H7 (cell line): ENCODE results near the gene ICAM3. TPM values are rescaled to one million over a fixed set of nuclear protein-coding genes. Genes with fewer than 3 reads are reported as not detected.

Experiments used
- DNase-seq: peaks from one replicate; pipeline ENCODE4 v3.0.0; 2012
- H3K27me3 ChIP-seq: 2 replicates; pipeline ENCODE4 v1.6.0; 2011; ENCODE audit warnings: mild to moderate bottlenecking, low read length; ENCODE audit not compliant: control insufficient read depth, insufficient read depth
- H3K36me3 ChIP-seq: replicated peaks from 2 replicates; pipeline ENCODE4 v1.5.1; 2011; ENCODE audit warnings: low read length; ENCODE audit not compliant: control insufficient read depth, insufficient read depth
- H3K4me3 ChIP-seq: 2 replicates; pipeline ENCODE4 v1.5.1; 2011; ENCODE audit warnings: low read depth, mild to moderate bottlenecking, control low read depth, low read length, moderate library complexity; ENCODE audit not compliant: insufficient read depth
- total RNA-seq: library from RNA; depleted of rRNA; stranded (reverse); fragments of >200 nt; shearing (Covaris generic); gene quantifications from 2 replicates; pipeline ENCODE4 v1.2.3, GENCODE V29; 2014

The ICAM3 gene
- total RNA-seq, 1 experiment from 2014 or later = 15.2 TPM

DNA sequence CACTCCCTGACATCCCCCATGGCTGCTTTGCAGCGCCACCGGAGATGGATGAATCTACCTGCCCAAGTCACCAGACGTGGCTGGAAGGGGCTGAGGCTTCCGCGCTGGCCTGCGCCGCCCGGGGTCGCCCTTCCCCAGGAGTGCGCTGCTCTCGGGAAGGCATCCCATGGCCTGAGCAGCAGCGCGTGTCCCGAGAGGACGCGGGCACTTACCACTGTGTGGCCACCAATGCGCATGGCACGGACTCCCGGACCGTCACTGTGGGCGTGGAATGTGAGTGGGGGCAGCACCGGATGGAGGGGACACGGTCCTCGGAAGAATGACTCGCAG lies 45.1 kb downstream of the ICAM3 start:
- Histone ChIP-seq H3K27me3 (peaks cover 77% of the 10 kb centered on the region), H3K4me3 (no peak overlapping the region), H3K36me3 (no peaks in the 10 kb centered on the region)
- DNase-seq = peak; percentile 89

GRCh38 chr19:10293637-10294367 lies 45.6 kb downstream of the ICAM3 start:
- DNase-seq = peak; percentile 65
- Histone ChIP-seq H3K27me3 (peaks cover 83% of the 10 kb centered on the region), H3K36me3 (no peaks in the 10 kb centered on the region), H3K4me3 (no peak overlapping the region)

DNA sequence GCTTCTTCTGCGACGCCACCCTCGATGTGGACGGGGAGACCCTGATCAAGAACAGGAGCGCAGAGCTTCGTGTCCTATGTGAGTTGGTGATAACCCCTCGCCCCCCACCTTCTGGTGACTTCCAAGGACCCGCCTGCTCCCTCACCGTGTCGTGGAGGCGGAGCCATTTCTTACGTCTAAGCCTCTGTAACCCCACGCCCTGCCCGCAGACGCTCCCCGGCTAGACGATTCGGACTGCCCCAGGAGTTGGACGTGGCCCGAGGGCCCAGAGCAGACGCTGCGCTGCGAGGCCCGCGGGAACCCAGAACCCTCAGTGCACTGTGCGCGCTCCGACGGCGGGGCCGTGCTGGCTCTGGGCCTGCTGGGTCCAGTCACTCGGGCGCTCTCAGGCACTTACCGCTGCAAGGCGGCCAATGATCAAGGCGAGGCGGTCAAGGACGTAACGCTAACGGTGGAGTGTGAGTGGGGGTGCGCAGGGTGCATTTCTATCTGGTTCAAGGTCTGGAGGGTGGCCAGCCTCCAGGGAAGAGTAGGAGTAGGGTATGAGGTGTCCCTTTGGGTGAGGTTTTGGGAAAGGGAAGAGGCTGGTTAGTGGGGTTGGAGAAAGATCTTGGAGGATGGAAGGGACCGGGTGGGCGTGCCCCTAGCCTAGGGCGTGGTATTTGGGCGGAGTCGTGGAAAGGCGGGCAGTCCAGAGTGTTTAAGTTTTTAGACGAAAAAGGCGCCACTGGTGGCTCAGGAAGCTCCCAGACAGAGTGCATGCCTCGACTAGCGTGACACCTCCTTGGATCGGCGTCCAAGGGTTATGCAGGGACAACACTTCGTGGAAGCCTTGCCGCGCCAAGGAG lies 46.4 kb downstream of the ICAM3 start:
- peak; percentile 75 for DNase-seq
- Histone ChIP-seq H3K4me3 (peak overlapping the region; percentile 40), H3K36me3 (no peaks in the 10 kb centered on the region), H3K27me3 (peaks cover 90% of the 10 kb centered on the region)

- Histone ChIP-seq H3K36me3 (no peaks in the 10 kb centered on the region), H3K4me3 (peak overlapping the region; percentile 50), H3K27me3 (peaks cover 93% of the 10 kb centered on the region)
- peak; percentile 98 for DNase-seq
Measured at GRCh38 chr19:10292206-10292788, 47.1 kb downstream of the ICAM3 start.

- Histone ChIP-seq H3K4me3 (peak overlapping the region; percentile 50; the same call in 1 of the 2 replicates), H3K36me3 (no peaks in the 10 kb centered on the region), H3K27me3 (peaks cover 95% of the 10 kb centered on the region)
- no peak for DNase-seq
Measured at GRCh38 chr19:10291554-10292205, 47.7 kb downstream of the ICAM3 start.

DNA sequence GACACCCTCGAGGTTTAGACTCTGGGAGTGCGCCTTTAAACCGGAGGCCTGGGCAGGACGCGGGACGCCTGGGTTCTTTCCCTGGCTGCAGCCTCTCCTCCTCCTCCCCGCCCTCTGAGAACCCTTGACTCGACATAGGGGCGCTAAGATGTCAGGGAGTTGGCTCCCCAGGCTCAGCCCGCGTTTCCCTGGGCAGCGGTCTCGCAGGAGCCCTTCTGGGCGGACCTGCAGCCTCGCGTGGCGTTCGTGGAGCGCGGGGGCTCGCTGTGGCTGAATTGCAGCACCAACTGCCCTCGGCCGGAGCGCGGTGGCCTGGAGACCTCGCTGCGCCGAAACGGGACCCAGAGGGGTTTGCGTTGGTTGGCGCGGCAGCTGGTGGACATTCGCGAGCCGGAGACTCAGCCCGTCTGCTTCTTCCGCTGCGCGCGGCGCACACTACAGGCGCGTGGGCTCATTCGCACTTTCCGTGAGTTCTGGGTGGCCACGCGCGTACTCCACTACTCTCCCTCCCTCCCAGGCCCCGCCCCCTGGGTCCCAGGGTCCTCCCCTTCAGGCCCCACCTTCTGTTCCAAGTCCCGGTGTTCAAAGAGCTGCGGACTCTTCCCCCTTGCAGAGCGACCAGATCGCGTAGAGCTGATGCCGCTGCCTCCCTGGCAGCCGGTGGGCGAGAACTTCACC lies 48.4 kb downstream of the ICAM3 start:
- peak; percentile 90 for DNase-seq
- H3K4me3 ChIP-seq = peak overlapping the region; percentile 50
- H3K27me3 ChIP-seq = peaks cover 90% of the 10 kb centered on the region
- no peaks in the 10 kb centered on the region for H3K36me3 ChIP-seq

- Histone ChIP-seq H3K27me3 (peaks cover 84% of the 10 kb centered on the region), H3K4me3 (peak overlapping the region; percentile 50), H3K36me3 (no peaks in the 10 kb centered on the region)
- DNase-seq = peak; percentile 80
Measured at GRCh38 chr19:10290357-10290875, 49.0 kb downstream of the ICAM3 start.

DNA sequence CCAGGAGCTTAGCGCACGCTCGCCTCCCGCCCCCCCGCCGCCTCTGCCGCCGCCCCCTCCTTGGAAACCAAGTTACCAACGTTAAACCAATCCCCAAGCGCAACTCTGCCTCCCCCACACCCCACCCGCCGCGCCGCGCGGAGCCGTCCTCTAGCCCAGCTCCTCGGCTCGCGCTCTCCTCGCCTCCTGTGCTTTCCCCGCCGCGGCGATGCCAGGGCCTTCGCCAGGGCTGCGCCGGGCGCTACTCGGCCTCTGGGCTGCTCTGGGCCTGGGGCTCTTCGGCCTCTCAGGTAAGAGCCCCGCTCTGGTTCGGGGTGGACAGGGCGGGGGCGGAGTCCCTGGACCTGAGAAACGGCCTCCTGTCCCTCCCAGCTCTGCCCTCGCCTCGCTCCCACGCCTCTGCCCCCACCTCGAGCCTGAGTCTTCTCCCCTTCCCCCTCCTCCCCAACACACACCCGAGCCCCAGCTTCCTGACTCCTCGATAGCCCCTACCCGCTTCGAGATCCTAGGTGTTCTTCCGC lies 49.5 kb downstream of the ICAM3 start, which contains the start of gene ICAM5:
ICAM5 (plus strand) TSS at position 117 of the 521 bp plus-strand sequence; CDS start at position 209, 92 bp downstream.
- Histone ChIP-seq H3K4me3 (peak within 1 kb of the TSS; percentile 50), H3K36me3 (no peaks in the 10 kb centered on the region), H3K27me3 (peaks cover 79% of the 10 kb centered on the region)
- no peak for DNase-seq

DNA sequence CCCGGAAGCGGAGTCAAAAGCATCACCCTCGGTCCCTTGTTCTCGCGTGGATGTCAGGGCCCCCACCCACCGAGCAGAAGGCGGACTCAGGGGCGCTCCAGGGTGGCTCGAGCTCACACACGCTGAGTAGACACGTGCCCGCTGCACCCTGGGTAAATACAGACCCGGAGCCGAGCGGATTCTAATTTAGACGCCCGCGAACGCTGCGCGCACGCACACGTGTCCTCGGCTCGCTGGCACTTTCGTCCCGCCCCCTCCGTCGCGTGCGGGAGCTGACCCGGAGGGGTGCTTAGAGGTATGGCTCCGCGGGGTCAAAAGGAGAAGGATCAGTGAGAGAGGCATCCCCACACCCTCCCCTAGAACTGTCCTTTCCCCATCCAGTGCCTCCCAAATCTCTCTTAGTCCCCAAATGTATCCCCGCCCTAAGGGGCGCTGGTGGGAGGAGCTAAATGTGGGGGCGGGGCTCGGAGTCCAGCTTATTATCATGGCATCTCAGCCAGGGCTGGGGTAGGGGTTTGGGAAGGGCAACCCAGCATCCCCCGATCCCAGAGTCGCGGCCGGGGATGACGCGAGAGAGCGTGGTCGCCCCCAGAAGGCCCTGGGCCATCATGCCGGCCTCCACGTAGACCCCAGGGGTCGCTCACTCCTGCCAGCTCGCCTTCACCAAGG lies 50.1 kb downstream of the ICAM3 start:
- Histone ChIP-seq H3K27me3 (peaks cover 73% of the 10 kb centered on the region), H3K36me3 (no peaks in the 10 kb centered on the region), H3K4me3 (peak overlapping the region; percentile 50)
- DNase-seq = peak; percentile 91

DNA sequence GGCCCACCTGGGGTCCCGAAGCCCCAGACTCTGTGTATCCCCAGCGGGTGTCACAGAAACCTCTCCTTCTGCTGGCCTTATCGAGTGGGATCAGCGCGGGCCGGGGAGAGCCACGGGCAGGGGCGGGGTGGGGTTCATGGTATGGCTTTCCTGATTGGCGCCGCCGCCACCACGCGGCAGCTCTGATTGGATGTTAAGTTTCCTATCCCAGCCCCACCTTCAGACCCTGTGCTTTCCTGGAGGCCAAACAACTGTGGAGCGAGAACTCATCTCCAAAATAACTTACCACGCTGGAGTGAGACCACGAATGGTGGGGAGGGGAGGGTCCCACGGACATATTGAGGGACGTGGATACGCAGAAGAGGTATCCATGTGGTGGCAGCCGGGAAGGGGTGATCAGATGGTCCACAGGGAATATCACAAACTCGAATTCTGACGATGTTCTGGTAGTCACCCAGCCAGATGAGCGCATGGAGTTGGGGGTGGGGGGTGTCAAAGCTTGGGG lies 50.7 kb downstream of the ICAM3 start:
- no peaks in the 10 kb centered on the region for H3K36me3 ChIP-seq
- DNase-seq = peak; percentile 94
- peak overlapping the region; percentile 50 for H3K4me3 ChIP-seq
- peaks cover 67% of the 10 kb centered on the region for H3K27me3 ChIP-seq

DNA sequence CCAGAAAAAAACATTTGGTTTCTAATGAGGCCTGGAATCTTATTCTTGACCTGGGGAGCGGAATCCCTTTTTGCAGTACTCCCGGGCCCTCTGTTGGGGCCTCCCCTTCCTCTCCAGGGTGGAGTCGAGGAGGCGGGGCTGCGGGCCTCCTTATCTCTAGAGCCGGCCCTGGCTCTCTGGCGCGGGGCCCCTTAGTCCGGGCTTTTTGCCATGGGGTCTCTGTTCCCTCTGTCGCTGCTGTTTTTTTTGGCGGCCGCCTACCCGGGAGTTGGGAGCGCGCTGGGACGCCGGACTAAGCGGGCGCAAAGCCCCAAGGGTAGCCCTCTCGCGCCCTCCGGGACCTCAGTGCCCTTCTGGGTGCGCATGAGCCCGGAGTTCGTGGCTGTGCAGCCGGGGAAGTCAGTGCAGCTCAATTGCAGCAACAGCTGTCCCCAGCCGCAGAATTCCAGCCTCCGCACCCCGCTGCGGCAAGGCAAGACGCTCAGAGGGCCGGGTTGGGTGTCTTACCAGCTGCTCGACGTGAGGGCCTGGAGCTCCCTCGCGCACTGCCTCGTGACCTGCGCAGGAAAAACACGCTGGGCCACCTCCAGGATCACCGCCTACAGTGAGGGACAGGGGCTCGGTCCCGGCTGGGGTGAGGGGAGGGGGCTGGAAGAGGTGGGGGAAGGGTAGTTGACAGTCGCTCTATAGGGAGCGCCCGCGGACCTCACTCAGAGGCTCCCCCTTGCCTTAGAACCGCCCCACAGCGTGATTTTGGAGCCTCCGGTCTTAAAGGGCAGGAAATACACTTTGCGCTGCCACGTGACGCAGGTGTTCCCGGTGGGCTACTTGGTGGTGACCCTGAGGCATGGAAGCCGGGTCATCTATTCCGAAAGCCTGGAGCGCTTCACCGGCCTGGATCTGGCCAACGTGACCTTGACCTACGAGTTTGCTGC lies 52.4 kb downstream of the ICAM3 start, which contains the start of gene ICAM4:
ICAM4 (plus strand) TSS at position 153 of the 935 bp plus-strand sequence; CDS start at position 211, 58 bp downstream.
- no peaks in the 10 kb centered on the region for H3K36me3 ChIP-seq
- peak; percentile 90 for DNase-seq
- H3K27me3 ChIP-seq = peaks cover 52% of the 10 kb centered on the region
- H3K4me3 ChIP-seq = peak within 1 kb of the TSS; percentile 51

DNA sequence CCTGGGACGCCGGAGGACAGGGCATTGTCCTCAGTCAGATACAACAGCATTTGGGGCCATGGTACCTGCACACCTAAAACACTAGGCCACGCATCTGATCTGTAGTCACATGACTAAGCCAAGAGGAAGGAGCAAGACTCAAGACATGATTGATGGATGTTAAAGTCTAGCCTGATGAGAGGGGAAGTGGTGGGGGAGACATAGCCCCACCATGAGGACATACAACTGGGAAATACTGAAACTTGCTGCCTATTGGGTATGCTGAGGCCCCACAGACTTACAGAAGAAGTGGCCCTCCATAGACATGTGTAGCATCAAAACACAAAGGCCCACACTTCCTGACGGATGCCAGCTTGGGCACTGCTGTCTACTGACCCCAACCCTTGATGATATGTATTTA lies 54.0 kb downstream of the ICAM3 start:
- Histone ChIP-seq H3K36me3 (no peaks in the 10 kb centered on the region), H3K27me3 (peaks cover 35% of the 10 kb centered on the region), H3K4me3 (no peak overlapping the region)
- DNase-seq = no peak
